Hepatocyte (in vitro differentiated cells): Measurements from ENCODE around the gene FBXW2.

Experiments
- EZH2 ChIP-seq: fragments of 200-600 bp; sonication (generic); IDR thresholded peaks from 2 replicates; pipeline ENCODE4 v1.6.1; 2016; ENCODE audit warnings: antibody characterized with exemption, mild to moderate bottlenecking, borderline replicate concordance
- TF ChIP-seq, protein P1 (sequence below): fragments of 200-600 bp; sonication (generic); IDR thresholded peaks from 2 replicates; pipeline ENCODE4 v1.5.1; 2016; ENCODE audit warnings: antibody characterized with exemption, mild to moderate bottlenecking; ENCODE audit not compliant: poor library complexity

DNA sequence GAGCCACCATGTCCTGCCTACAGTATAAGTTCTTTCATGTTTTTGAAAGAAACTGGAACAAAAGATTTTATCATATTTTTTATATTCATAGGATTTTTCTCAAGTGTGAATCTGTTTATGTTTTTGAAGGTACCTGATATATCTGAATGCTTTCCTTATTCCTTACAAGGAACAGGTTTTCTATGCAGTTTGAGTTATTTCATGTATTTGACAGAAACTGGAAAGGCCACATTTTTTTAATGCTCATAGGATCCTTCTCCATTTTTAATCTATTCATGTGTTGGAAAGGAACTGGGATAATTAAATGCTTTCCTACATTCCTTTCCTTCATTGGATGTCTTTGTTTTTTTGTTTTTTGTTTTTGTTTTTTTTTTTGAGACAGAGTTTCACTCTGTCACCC lies 15.7 kb upstream of the FBXW2 start:
- TF ChIP-seq EZH2: no peak
- TF ChIP-seq, protein P1, sequence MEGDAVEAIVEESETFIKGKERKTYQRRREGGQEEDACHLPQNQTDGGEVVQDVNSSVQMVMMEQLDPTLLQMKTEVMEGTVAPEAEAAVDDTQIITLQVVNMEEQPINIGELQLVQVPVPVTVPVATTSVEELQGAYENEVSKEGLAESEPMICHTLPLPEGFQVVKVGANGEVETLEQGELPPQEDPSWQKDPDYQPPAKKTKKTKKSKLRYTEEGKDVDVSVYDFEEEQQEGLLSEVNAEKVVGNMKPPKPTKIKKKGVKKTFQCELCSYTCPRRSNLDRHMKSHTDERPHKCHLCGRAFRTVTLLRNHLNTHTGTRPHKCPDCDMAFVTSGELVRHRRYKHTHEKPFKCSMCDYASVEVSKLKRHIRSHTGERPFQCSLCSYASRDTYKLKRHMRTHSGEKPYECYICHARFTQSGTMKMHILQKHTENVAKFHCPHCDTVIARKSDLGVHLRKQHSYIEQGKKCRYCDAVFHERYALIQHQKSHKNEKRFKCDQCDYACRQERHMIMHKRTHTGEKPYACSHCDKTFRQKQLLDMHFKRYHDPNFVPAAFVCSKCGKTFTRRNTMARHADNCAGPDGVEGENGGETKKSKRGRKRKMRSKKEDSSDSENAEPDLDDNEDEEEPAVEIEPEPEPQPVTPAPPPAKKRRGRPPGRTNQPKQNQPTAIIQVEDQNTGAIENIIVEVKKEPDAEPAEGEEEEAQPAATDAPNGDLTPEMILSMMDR: no peak
